ENCODE measurements around the gene PSME3.
"Not testable (repeated sequence)": the region's sequence is repeated elsewhere in the genome, so short reads cannot be mapped to it uniquely, and the experiment has no call there.

PSME3 gene

GRCh38 chr17:42851371-42852240 lies 18.4 kb downstream of the PSME3 start:
- not testable (repeated sequence) for H3K9me3 ChIP-seq (ENCODE audit: control insufficient read depth, low read length); H2BK120ac ChIP-seq (ENCODE audit: low read depth, low read length); H4K91ac ChIP-seq (ENCODE audit: low read length); H3K23ac ChIP-seq (ENCODE audit: low read length in 2 of 2); H4K8ac ChIP-seq (ENCODE audit: low read length); H2BK12ac ChIP-seq (ENCODE audit: low read length in 2 of 2); H2BK5ac ChIP-seq (ENCODE audit: low read depth, low read length, poor library complexity, severe bottlenecking); H3K27ac ChIP-seq (ENCODE audit: low read length, poor library complexity, severe bottlenecking); H3K4me2 ChIP-seq (ENCODE audit: low read length, poor library complexity, severe bottlenecking); H3K79me1 ChIP-seq (replicated peaks; ENCODE audit: low read length, poor library complexity, severe bottlenecking); H2AFZ ChIP-seq (ENCODE audit: low read depth, low read length); H3K4ac ChIP-seq (ENCODE audit: low read depth in 1 of 2, low read length in 2 of 2); H3K18ac ChIP-seq (ENCODE audit: low read depth in 1 of 2, low read length in 2 of 2); H3K9ac ChIP-seq (ENCODE audit: low read length); H3K36me3 ChIP-seq (ENCODE audit: control insufficient read depth in 1 of 2, insufficient read depth in 2 of 2, low read depth in 1 of 2, low read length in 2 of 2); H2AK5ac ChIP-seq (ENCODE audit: low read length, severe bottlenecking); H2BK15ac ChIP-seq (ENCODE audit: low read depth, poor library complexity, severe bottlenecking); H3K14ac ChIP-seq (ENCODE audit: low read length in 2 of 2); H3K4me3 ChIP-seq (ENCODE audit: insufficient read depth in 1 of 2, low read depth in 1 of 2, low read length in 2 of 2); DNase-seq
- peaks cover 11% of the 10 kb centered on the region for H3K4me1 ChIP-seq (ENCODE audit: control insufficient read depth, insufficient read depth, low read depth, low read length)
- peaks cover 13 to 27% of the 10 kb centered on the region in 2 experiments for H3K27me3 ChIP-seq (ENCODE audit: control insufficient read depth in 1 of 2, insufficient read depth in 1 of 2, low read length in 2 of 2)
- WGBS, result 94% methylated on average over 12 of the region's 28 CpGs

GRCh38 chr17:42852351-42852750 lies 19.2 kb downstream of the PSME3 start:
- no peaks in the 10 kb centered on the region for H3K9me3 ChIP-seq (ENCODE audit: control insufficient read depth, low read length)
- no peak overlapping the region for H3K27ac ChIP-seq (ENCODE audit: low read length, poor library complexity, severe bottlenecking)
- peaks cover 13 to 31% of the 10 kb centered on the region in 2 experiments for H3K27me3 ChIP-seq (ENCODE audit: control insufficient read depth in 1 of 2, insufficient read depth in 1 of 2, low read length in 2 of 2)
- no peak overlapping the region for H3K9ac ChIP-seq (ENCODE audit: low read length)
- no peak overlapping the region for H2AFZ ChIP-seq (ENCODE audit: low read depth, low read length)
- H3K4me2 ChIP-seq (ENCODE audit: low read length, poor library complexity, severe bottlenecking), result no peak overlapping the region
- H3K14ac ChIP-seq (ENCODE audit: low read length in 2 of 2), result no peak overlapping the region
- H2BK12ac ChIP-seq (ENCODE audit: low read length in 2 of 2), result no peak overlapping the region
- H3K36me3 ChIP-seq (ENCODE audit: control insufficient read depth in 1 of 2, insufficient read depth in 2 of 2, low read depth in 1 of 2, low read length in 2 of 2), result no peaks in the 10 kb centered on the region
- H4K91ac ChIP-seq (ENCODE audit: low read length), result no peak overlapping the region
- DNase-seq, result no peak
- WGBS, result 90% methylated on average over 15 of the region's 15 CpGs
- H3K4me1 ChIP-seq (ENCODE audit: control insufficient read depth, insufficient read depth, low read depth, low read length), result peaks cover 11% of the 10 kb centered on the region
- H3K4ac ChIP-seq (ENCODE audit: low read depth in 1 of 2, low read length in 2 of 2), result no peak overlapping the region
- no peak overlapping the region for H2AK5ac ChIP-seq (ENCODE audit: low read length, severe bottlenecking)
- H2BK5ac ChIP-seq (ENCODE audit: low read depth, low read length, poor library complexity, severe bottlenecking), result no peak overlapping the region
- no peak overlapping the region for H2BK120ac ChIP-seq (ENCODE audit: low read depth, low read length)
- H4K8ac ChIP-seq (ENCODE audit: low read length), result no peak overlapping the region
- H3K23ac ChIP-seq (ENCODE audit: low read length in 2 of 2), result no peak overlapping the region
- no peak overlapping the region for H3K4me3 ChIP-seq (ENCODE audit: insufficient read depth in 1 of 2, low read depth in 1 of 2, low read length in 2 of 2)
- no peak overlapping the region for H3K18ac ChIP-seq (ENCODE audit: low read depth in 1 of 2, low read length in 2 of 2)
- H2BK15ac ChIP-seq (ENCODE audit: low read depth, poor library complexity, severe bottlenecking), result no peak overlapping the region
- H3K79me1 ChIP-seq (replicated peaks; ENCODE audit: low read length, poor library complexity, severe bottlenecking), result no peaks in the 10 kb centered on the region

- H4K91ac ChIP-seq (ENCODE audit: low read length), result no peak overlapping the region
- no peak for DNase-seq
- H3K27ac ChIP-seq (ENCODE audit: low read length, poor library complexity, severe bottlenecking), result no peak overlapping the region
- peaks cover 13 to 31% of the 10 kb centered on the region in 2 experiments for H3K27me3 ChIP-seq (ENCODE audit: control insufficient read depth in 1 of 2, insufficient read depth in 1 of 2, low read length in 2 of 2)
- no peak overlapping the region for H3K4me2 ChIP-seq (ENCODE audit: low read length, poor library complexity, severe bottlenecking)
- 73% methylated on average over 4 of the region's 4 CpGs for WGBS
- no peaks in the 10 kb centered on the region for H3K79me1 ChIP-seq (replicated peaks; ENCODE audit: low read length, poor library complexity, severe bottlenecking)
- H2BK12ac ChIP-seq (ENCODE audit: low read length in 2 of 2), result no peak overlapping the region
- no peak overlapping the region for H3K23ac ChIP-seq (ENCODE audit: low read length in 2 of 2)
- peaks cover 11% of the 10 kb centered on the region for H3K4me1 ChIP-seq (ENCODE audit: control insufficient read depth, insufficient read depth, low read depth, low read length)
- no peaks in the 10 kb centered on the region for H3K9me3 ChIP-seq (ENCODE audit: control insufficient read depth, low read length)
- no peak overlapping the region for H4K8ac ChIP-seq (ENCODE audit: low read length)
- H2BK120ac ChIP-seq (ENCODE audit: low read depth, low read length), result no peak overlapping the region
- H3K36me3 ChIP-seq (ENCODE audit: control insufficient read depth in 1 of 2, insufficient read depth in 2 of 2, low read depth in 1 of 2, low read length in 2 of 2), result no peaks in the 10 kb centered on the region
- no peak overlapping the region for H2AFZ ChIP-seq (ENCODE audit: low read depth, low read length)
- no peak overlapping the region for H2AK5ac ChIP-seq (ENCODE audit: low read length, severe bottlenecking)
- H3K4me3 ChIP-seq (ENCODE audit: insufficient read depth in 1 of 2, low read depth in 1 of 2, low read length in 2 of 2), result no peak overlapping the region
- no peak overlapping the region for H2BK15ac ChIP-seq (ENCODE audit: low read depth, poor library complexity, severe bottlenecking)
- no peak overlapping the region for H3K14ac ChIP-seq (ENCODE audit: low read length in 2 of 2)
- H3K9ac ChIP-seq (ENCODE audit: low read length), result no peak overlapping the region
- H2BK5ac ChIP-seq (ENCODE audit: low read depth, low read length, poor library complexity, severe bottlenecking), result no peak overlapping the region
- no peak overlapping the region for H3K18ac ChIP-seq (ENCODE audit: low read depth in 1 of 2, low read length in 2 of 2)
- H3K4ac ChIP-seq (ENCODE audit: low read depth in 1 of 2, low read length in 2 of 2), result no peak overlapping the region
Observed at GRCh38 chr17:42853004-42853403, 19.8 kb downstream of the PSME3 start.

GRCh38 chr17:42853597-42853967 lies 20.4 kb downstream of the PSME3 start:
- peaks cover 13 to 31% of the 10 kb centered on the region in 2 experiments for H3K27me3 ChIP-seq (ENCODE audit: control insufficient read depth in 1 of 2, insufficient read depth in 1 of 2, low read length in 2 of 2)
- H3K23ac ChIP-seq (ENCODE audit: low read length in 2 of 2), result no peak overlapping the region
- H2BK15ac ChIP-seq (ENCODE audit: low read depth, poor library complexity, severe bottlenecking), result no peak overlapping the region
- no peak overlapping the region for H2BK12ac ChIP-seq (ENCODE audit: low read length in 2 of 2)
- peaks cover 9% of the 10 kb centered on the region for H3K4me1 ChIP-seq (ENCODE audit: control insufficient read depth, insufficient read depth, low read depth, low read length)
- H3K4me2 ChIP-seq (ENCODE audit: low read length, poor library complexity, severe bottlenecking), result no peak overlapping the region
- WGBS, result 94% methylated on average over 5 of the region's 5 CpGs
- H4K8ac ChIP-seq (ENCODE audit: low read length), result no peak overlapping the region
- no peak for DNase-seq
- no peaks in the 10 kb centered on the region for H3K9me3 ChIP-seq (ENCODE audit: control insufficient read depth, low read length)
- no peak overlapping the region for H3K14ac ChIP-seq (ENCODE audit: low read length in 2 of 2)
- no peak overlapping the region for H2AFZ ChIP-seq (ENCODE audit: low read depth, low read length)
- H3K36me3 ChIP-seq (ENCODE audit: control insufficient read depth in 1 of 2, insufficient read depth in 2 of 2, low read depth in 1 of 2, low read length in 2 of 2), result no peaks in the 10 kb centered on the region
- no peak overlapping the region for H2BK5ac ChIP-seq (ENCODE audit: low read depth, low read length, poor library complexity, severe bottlenecking)
- no peak overlapping the region for H3K4ac ChIP-seq (ENCODE audit: low read depth in 1 of 2, low read length in 2 of 2)
- no peak overlapping the region for H3K9ac ChIP-seq (ENCODE audit: low read length)
- no peak overlapping the region for H3K4me3 ChIP-seq (ENCODE audit: insufficient read depth in 1 of 2, low read depth in 1 of 2, low read length in 2 of 2)
- no peak overlapping the region for H3K18ac ChIP-seq (ENCODE audit: low read depth in 1 of 2, low read length in 2 of 2)
- H2BK120ac ChIP-seq (ENCODE audit: low read depth, low read length), result no peak overlapping the region
- H3K27ac ChIP-seq (ENCODE audit: low read length, poor library complexity, severe bottlenecking), result no peak overlapping the region
- no peak overlapping the region for H2AK5ac ChIP-seq (ENCODE audit: low read length, severe bottlenecking)
- no peaks in the 10 kb centered on the region for H3K79me1 ChIP-seq (replicated peaks; ENCODE audit: low read length, poor library complexity, severe bottlenecking)
- no peak overlapping the region for H4K91ac ChIP-seq (ENCODE audit: low read length)

Data from mesenchymal stem cell (in vitro differentiated cells and primary cell).